ENCODE measurements around the gene GTSF1L. TPM values are rescaled to one million over a fixed set of nuclear protein-coding genes. Genes with fewer than 3 reads are reported as not detected.
A peak's percentile ranks its signal among the peaks of the same experiment; 100 is the strongest.
"Not testable (repeated sequence)": the region's sequence is repeated elsewhere in the genome, so short reads cannot be mapped to it uniquely, and the experiment has no call there.

GTSF1L gene
- total RNA-seq = not detected in 2 replicates

DNA sequence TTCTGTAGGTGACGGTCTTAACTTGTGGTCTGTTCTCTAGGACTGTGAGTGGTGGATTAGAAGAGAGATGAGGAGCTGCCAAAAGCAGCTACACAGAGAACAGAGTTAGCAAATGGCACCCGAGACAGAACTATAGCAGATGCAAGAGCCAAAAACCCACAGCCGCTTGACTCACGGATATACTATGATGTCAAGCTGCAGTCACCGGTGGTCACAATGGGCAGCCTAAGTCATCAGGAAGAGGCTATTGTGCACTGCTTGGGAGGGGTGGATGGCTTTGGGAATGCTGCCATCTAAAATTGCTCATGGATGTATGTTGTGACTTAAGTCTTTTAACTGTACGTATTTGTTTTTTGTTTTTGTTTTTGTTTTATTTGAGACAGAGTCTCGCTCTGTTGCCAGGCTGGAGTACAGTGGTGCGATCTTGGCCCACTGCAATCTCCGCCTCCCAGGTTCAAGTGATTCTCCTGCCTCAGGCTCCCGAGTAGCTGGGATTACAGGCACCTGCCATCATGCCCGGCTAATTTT, at the start of gene GTSF1L:
Gene GTSF1L, minus strand, starts transcription at position 192 of the 528 bp plus-strand sequence. CDS start 308 bp downstream, outside the sequence.
- peak; percentile 57 to 83 for DNase-seq (ENCODE audit: low read depth in 2 of 2)

DNA sequence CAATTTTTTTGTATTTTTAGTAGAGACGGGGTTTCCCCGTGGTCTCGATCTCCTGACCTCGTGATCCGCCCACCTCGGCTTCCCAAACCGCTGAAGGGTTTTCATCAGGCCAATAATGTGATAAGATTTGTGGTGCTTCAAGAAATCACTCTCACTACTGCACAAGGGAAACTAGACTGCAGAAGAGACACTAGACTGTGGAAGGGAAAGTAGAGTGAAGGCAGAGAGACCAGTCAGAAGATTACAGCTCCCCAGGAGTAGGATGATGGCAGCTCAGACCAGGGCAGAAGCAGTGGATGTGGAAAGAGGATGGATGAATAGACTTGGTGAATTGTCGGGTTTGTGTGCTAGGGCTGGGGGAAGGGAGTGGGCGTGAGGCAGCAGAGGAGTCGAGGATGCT, 48.0 kb upstream of the GTSF1L start:
- DNase-seq (ENCODE audit: low read depth in 2 of 2) = no peak

DNA sequence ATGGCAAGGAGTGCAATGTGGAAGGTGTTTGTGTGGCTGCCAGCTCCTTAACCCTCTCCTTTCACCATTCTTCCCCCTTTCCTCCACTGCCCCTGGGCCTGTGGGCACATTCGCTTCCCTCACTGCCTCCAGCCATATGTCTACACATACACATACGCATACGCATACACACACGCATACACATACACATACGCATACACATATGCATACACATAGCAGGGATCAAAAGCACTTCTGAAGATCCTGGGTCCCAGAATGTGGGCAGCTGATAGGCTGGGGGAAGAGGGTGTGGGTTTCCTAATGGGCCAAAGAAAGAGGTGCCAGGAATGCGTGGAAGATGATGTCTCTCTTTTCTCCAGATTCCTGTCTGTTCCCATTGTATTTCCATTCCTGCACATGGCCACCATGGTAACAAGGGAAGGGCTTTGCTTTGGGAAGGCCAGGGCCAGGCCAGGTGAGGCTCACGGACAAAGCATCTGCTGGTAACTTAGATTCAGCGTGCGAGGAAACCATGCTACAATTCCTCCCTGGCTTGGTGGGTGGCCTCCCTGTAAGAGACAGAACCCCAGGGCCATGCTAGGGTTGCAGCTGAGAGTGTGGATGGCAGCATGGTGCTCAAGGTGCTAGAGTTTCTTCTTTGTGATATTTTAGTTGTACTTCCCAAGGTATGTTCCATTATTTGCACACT, 44.8 kb upstream of the GTSF1L start:
- DNase-seq (ENCODE audit: low read depth in 2 of 2) = no peak

DNA sequence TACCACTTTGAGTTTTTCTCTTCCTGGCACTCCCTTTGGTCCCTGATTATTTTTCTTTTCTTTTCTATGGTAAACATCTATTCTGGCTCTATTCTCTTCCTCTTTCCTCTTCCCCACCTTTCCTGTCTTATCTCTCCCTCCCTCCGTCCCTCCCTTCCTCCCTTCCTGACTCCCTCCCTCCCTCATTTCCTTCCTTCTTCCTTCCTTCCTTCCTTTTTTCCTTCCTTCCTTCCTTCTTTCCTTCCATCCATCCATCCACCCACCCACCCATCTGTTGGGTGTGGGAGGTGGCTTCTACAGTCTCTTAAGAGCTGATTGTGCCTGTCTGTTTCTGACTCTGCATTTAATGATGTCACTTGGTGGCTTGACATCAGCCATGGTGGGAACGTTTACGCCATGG, 43.5 kb upstream of the GTSF1L start:
- no peak for DNase-seq (ENCODE audit: low read depth in 2 of 2)

DNA sequence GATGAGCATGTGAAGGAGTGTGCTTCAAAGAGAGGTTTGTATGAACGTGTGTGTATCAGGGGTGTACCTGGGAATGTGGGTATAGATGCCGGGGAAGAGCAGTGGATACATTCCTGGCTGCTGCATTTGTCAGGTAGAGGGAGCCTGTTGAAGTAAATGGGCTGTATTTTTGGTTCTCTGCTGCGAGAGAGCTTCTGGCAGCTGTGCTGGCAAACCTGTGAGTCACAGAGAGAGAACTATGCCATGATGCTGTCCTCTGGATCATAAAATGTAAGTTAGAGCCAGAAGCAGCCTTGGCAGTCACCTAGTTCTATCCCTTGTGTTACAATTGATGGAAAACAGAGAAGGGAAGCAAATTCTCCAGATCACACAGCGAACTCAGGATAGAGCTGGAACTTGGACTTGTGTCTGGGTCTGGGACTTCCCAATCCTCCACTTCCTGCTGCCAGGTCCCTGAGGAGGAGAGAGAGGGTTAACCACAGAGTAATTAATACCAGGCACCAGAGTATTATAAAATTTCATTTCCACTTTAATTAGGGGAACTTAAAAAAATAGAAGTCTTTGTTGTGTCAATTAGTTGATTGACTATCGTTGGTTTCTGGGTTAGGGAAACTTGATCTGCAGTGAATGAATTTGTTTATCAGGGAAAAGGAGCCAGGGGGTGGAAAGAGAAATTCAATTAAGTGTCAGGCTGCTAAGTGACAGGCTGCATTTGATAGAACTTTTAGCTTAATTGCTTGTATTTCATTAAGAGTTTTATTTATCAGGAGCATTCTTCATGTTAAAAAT, 41.1 kb upstream of the GTSF1L start:
- DNase-seq (ENCODE audit: low read depth in 2 of 2) = no peak

DNA sequence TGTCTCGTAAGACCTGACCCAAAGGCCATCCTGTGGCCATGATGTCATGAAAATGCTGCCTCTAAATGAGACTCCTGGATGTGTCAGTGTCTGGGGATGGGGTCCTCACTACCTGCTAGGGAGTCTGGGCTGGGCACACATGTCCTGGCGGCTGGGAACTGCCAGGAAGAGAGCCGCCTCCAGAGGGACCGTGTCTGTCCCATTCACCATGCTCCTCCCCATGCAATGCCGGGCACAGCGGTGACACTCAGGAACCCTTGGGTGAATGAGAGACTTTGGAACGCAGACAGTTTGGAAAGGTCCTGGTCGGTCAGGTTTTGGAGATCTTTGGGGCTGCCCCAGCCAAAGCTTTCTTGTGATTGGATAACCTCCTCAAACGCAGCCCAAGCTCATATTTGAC, 40.1 kb upstream of the GTSF1L start:
- DNase-seq (ENCODE audit: low read depth in 2 of 2) = no peak

DNA sequence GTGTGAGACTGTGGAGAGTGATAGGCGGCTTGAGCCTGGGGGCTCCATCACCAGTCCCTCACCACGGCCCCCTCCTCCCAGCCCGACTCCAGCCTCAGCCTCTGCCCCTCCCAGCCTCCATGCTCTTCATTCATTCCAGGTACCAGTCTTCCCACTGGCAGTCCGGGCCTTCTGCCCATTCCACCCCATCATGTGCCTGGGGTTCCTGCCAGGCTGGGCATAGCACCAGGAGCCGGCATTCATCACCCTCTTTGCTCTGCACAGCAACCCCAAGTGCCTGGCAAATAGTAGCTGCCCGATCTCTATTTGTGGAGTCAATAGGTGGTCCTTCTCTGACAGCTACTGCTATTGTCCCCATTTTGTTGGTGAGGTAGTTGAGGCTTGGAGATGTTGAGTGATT, 39.6 kb upstream of the GTSF1L start:
- no peak for DNase-seq (ENCODE audit: low read depth in 2 of 2)

DNA sequence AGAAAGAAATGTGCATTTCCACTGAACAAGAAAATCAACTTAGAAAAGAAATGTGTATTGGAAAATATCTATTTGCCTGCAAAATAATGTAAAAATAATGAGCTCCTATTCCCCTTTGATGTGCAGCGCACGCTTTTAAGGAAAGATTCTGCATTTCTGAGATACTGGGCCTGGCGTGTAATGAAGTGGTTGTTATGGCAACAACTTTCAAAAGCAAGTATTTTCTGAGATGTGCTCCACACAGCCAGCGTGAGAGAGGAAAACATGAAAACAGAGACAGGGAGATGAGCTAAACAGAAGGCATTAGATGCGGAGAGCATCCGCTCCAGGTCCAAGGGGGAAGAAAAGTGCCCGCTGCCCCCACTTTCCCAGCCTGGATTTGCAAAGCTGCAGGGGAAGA, 39.1 kb upstream of the GTSF1L start:
- DNase-seq (ENCODE audit: low read depth in 2 of 2) = no peak

DNA sequence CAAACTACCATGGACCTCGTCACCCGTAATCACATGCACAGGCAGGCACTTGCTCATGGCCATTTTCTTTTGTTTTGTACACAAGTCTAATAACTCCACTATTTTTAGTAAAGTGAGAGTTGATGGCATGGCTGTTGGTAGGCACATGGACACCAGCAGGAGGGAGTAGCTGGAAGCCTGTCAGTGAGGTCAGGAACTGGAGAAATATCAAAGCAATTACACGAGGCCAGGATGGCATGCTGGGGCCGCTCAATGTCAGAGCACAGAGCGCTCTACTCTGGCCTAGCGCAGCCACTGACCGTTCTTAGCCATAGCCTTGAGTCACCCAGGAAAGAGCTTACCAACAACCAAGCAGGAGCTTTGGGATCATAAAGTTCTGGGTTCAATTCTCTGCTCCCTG, 36.1 kb upstream of the GTSF1L start:
- DNase-seq (ENCODE audit: low read depth in 2 of 2) = no peak

DNA sequence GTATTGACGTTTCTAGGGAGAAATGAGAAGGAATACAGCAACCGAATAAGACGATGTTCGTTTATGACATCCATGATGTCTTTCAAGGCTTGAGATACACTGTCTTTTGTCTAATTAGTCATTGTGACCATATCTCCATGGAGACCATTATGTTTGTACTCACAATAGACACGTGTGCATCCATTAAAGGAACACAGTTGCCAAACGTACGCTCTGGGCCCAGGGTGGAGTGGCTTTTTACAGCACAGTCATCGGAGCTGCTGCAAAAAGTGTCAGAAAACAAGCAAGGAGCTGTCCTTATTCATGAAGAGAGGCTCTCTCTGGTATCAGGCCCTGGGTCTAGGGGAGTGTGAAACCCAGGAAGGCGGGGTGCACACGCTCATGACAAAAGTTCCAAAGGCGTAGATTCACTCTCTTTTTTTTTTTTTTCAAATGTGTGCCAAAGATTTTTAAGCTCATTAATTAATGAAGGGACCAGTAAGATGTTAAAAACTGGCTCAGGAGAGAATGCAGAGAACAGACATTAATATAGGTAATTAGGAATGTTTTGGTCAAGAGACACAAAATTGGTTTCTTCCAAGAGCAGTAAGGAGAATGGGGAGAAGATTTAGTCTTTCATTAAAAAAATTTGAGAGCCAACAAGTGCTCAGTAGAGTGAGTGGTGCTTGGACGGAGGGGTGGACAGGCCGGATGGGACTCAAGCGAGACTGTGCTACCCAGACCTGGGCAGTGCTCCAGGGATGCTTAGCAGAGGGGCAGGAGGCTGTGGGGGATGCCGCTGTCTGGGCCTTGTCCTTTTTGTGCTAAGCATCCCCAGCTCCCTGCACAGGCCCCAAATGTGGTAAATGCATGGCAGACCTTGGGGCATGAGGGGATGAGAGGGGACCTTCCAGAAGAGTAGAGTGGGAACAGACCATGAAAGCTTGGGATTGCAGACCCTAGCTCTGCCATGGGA, 34.9 kb upstream of the GTSF1L start:
- DNase-seq (ENCODE audit: low read depth in 2 of 2) = no peak

DNA sequence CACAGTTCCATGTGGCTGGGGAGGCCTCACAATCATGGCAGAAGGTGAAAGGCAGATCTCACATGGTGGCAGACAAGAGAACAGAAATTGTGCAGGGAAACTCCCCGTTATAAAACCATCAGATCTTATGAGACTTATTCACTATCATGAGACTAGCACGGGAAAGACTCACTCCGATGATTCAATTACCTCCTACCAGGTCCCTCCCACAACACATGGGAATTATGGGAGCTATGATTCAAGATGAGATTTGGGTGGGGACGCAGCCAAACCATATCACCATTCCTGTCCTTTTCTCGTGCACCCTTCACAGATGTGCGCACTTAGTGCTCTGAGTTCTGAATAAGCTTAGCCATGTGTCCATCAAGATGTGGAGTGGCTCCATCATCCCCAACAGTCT, 31.1 kb upstream of the GTSF1L start:
- not testable (repeated sequence) for DNase-seq (ENCODE audit: low read depth in 2 of 2)

DNA sequence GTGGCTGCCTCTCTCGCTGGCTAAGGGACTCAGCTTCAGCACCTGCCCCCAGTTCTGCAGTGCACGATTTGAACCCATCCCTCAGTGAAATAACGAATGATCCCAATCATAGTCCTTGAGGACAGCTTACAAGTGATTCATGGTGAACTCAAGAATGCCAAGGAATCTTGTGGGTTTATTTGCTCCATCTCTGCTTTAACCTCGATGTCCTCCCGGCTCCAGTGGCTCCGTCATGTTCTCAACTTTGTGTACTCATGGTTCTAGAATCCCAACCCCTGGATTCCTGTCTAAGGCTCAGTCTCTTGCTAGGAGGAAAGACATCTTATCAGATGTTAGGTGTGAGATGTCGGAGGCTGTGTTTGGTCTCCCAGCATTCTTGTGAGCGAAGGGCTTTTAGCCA, 29.0 kb upstream of the GTSF1L start:
- DNase-seq (ENCODE audit: low read depth in 2 of 2) = no peak

DNA sequence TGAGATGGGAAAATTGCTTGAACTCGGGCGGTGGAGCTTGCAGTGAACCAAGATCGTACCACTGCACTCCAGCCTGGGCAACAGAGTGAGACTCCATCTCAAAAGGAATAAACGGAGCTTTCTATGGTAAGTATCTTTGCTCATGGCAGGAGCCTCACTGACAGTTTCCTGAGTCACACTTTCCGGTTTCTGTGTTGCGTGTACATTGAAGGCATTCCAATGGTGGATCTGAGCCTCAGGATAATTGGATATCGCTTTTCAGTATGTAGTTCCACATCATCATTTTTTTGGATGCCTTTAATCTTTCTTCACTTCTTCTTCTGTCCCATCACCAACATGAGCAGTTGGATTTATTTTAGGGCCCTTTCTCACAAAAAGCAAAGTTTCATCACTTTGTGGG, 28.6 kb upstream of the GTSF1L start:
- peak in 1 of 2 donors; percentile 42 for DNase-seq (ENCODE audit: low read depth in 2 of 2)

DNA sequence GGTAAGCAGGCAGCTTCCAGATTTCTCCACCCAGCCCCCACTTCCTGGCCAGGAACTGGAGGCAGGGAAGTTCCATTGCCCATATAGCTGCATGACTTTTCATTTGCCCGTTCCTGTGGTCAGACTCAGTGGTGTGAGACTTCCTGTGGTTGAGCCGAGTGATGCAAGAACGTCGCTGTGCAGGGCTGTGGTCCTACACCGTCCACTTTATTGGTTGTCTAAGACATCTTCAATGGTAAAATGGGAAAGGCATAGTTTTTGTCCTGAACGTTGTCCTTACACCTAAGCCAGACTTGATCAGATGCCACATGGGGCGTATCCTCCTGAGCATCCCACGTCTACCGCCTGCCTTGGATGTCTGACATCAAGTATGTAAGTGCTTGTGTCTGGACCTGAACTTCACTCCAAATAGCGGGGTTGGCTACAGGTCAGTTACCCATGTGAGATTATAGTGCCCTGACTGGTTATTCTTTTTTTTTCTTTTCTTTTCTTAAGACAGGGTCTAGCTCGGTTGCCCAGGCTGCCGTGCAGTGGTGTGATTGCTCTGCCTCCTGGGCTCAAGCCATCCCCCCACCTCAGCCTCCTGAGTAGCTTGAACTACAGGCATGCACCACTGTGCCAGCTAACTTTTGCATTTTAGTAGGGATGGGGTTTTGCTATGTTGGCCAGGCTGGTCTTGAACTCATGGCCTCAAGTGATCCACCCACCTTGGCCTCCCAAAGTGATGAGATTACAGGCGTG, 25.9 kb upstream of the GTSF1L start:
- DNase-seq (ENCODE audit: low read depth in 2 of 2) = peak in 1 of 2 donors; percentile 36

DNA sequence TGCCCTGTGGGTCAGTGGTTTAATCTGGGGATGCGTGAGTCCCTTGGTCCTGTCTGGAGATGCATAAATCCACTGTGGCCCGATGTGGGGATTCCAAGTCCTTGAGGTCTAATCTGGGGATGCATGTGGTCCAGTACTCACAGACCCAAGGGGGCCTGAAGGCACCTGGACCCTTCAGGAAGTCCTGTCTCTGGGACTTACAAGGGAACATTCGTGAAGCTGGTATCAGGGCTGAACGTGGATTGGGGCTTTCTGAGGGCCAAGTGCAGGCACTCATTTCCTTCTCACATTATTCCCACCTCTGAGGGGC, 25.2 kb upstream of the GTSF1L start:
- no peak for DNase-seq (ENCODE audit: low read depth in 2 of 2)

DNA sequence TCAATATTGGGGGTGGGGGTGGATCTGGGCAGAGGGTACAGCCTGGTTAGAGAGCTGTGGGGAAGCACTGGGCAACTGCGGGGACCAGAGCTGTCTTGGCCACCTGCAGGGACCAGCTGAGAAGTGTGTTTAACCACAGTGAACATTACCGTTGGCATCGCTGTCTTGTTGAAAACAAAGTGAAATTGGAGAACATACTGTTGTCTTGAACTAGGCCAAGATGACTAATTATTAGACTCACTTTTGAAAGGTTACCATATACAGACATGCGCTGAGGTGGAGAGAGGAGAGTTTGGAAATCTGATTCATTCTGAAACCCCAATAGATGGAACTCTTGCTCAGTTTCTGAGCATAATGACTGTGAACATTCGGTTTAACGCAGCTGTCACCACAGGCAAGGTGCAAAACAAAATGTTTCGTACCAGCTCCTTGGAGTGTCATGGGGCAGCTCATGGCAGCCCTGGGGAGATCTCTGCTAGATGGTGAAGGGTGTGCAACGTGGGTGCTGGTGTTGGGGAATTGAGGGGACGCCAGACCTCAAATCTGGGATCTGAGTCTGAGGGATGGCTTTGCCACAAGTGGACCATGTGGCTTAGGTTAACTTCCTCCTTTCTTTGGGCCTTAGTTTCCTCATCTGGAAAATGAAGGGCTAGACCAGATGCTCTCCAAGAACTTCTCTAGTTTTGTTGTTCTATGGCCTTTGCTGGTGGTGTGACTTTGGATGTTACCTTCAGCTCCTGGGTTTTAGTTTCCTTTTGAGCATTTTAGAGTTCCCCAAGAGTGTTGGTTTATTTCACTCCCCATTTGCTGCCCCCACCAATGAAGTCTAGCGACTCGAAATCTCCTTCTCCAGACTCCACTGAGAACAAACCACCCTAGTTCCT, 24.6 kb upstream of the GTSF1L start:
- peak in 1 of 2 donors; percentile 15 for DNase-seq (ENCODE audit: low read depth in 2 of 2)

DNA sequence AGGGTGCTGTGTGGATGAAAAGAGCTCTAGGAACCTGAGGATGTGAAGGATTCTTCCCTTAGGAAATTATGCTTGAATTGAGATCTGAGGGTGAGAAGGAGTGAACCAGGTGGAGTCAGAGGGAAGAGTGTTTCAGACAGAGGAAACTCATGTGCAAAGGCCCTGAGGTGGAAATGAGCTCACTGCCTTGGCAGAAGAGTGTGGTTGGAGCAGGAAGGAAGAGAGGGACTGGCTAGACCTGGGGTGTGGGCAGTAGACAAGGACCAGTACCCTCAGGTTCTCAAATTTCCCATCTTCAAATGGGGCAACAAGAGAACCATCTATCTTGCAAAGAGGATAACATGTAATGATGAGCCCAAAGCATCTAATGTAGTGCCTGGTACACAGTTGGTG, 24.0 kb upstream of the GTSF1L start:
- DNase-seq (ENCODE audit: low read depth in 2 of 2) = no peak

DNA sequence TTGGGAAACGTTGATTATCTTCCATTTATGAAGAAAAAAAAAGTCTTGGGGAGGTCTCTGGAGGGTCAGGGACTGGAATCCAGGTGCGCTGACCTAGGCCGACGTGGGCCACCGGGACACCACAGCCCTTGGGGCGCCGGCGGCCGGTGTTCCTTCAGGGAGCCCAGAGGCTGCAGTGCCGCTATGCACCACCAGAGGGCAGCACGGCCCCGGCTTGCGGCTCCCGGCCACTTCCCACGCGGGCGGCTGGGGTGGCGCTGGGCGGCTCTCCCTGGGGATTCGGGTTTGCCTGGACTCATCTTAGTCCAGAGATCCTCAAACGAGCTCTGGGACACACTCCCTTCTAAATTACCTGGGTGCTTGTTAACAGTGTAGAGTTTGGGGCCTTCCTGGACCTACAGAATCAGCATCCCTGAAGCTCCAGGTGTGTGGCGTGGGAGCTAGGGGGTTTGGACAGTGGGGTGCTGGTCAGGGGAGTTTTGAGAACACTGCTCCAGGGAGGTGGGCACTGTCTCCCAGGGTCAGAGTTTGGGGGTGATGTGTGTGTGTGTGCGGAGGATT, 23.0 kb upstream of the GTSF1L start:
- peak in 1 of 2 donors; percentile 44 for DNase-seq (ENCODE audit: low read depth in 2 of 2)

DNA sequence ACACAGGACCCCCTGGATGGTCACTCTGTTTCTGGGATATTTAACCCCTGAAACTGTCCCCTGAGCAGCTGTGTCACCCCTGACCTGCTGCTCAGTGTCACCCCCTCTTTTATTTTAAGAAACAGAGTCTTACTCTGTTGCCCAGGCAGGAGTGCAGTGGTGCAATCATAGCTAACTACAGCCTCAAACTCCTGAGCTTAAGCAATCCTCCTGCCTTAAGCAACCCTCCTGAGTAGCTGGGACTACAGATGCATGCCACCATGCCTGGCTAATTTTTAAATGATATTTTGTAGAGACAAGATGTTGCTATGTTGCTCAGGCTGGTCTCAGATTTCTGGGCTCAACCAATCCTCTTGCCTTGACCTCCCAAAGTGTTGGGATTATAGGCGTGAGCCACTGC, 21.5 kb upstream of the GTSF1L start:
- no peak for DNase-seq (ENCODE audit: low read depth in 2 of 2)
